Activated CD4-positive, alpha-beta T cell treated with anti-CD3 and anti-CD28 coated beads, Interleukin-2, amount 10 ng/mL, durations not matched to agents 24 days and 14 days (primary cell): ENCODE data around the gene TMEM176A. TPM values are rescaled to one million over a fixed set of nuclear protein-coding genes. Genes with fewer than 3 reads are reported as not detected.
"Not testable (repeated sequence)": the region's sequence is repeated elsewhere in the genome, so short reads cannot be mapped to it uniquely, and the experiment has no call there.

Experiments
- DNase-seq: peaks from one replicate; pipeline ENCODE4 v3.0.0; 2022
- H3K27ac Mint-ChIP-seq: one replicate; pipeline ENCODE4 v1.8.0; 2022; ENCODE audit warnings: mild to moderate bottlenecking, mixed read lengths
- H3K27me3 Mint-ChIP-seq: one replicate; pipeline ENCODE4 v1.8.0; 2022; ENCODE audit warnings: mixed read lengths
- H3K36me3 Mint-ChIP-seq: one replicate; pipeline ENCODE4 v1.8.0; 2022; ENCODE audit warnings: low read depth, mild to moderate bottlenecking, mixed read lengths
- H3K4me1 Mint-ChIP-seq: one replicate; pipeline ENCODE4 v1.8.0; 2021; ENCODE audit warnings: mixed read lengths
- H3K4me3 Mint-ChIP-seq: one replicate; pipeline ENCODE4 v1.8.0; 2022; ENCODE audit warnings: mild to moderate bottlenecking, moderate library complexity, mixed read lengths
- H3K9me3 Mint-ChIP-seq: one replicate; pipeline ENCODE4 v1.8.0; 2021; ENCODE audit warnings: mixed read lengths
- intact Hi-C: fragments of 100-400 bp; cut with micrococcal nuclease; formaldehyde crosslinking; loops from one replicate; pipeline ENCODE4 v1.15.1; 2023
- total RNA-seq: library from RNA; stranded (reverse); gene quantifications from 2 replicates; pipeline ENCODE4 v1.2.3, GENCODE V29; 2022

Gene TMEM176A
- total RNA-seq, 1 donor from 2014 or later: not detected

DNA sequence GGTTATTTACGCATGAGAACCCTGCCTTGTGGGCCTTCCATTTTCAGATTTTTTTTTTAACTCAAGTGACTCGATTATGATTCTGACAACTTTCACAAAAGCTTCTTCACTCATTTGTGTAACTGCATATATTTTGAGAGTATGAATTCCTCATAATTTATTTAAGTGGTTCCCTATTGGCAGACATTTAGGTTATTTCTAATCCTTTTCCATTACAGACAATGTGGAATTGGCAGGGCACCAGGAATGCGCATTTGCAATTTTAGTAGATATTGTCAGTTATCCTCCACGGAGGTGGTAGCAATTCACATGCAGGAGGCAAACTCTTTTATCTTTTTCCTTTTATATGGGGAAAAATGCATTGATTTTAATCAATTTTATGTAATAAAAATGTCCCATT, 2.9 kb upstream of the TMEM176A start:
- no peak overlapping the region for H3K27ac Mint-ChIP-seq
- H3K27me3 Mint-ChIP-seq: peaks cover 50% of the 10 kb centered on the region

DNA sequence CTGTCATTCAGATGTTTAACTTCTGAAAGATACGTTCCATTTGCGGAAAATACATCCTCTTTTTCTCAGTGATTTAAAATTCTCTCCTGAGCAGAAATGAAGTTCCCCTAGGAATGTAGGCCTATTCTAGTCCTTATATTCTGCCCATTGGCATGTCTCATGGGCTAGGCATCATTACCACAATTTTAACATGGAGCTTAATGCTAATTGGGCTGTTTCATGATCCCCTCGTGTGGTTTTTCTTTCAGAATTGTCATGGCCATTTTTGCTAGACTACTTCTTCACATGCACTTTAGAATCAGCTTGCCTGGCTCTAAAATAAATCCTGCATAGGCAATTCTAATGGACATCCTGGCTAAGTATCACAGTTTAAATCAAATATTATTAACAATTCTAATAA, 1.4 kb upstream of the TMEM176A start:
- intact Hi-C loops: no loop called here
- Mint-ChIP-seq H3K27me3 (peaks cover 57% of the 10 kb centered on the region), H3K9me3 (no peaks in the 10 kb centered on the region), H3K4me1 (no peaks in the 10 kb centered on the region), H3K27ac (no peak overlapping the region), H3K4me3 (no peak overlapping the region), H3K36me3 (no peaks in the 10 kb centered on the region)
- DNase-seq: no peak

More for the DNA sequence above, 2.9 kb upstream of the TMEM176A start:
- Mint-ChIP-seq H3K4me3 (no peak overlapping the region), H3K9me3 (no peaks in the 10 kb centered on the region), H3K36me3 (no peaks in the 10 kb centered on the region), H3K4me1 (no peaks in the 10 kb centered on the region)
- intact Hi-C loops: no loop called here
- no peak for DNase-seq

DNA sequence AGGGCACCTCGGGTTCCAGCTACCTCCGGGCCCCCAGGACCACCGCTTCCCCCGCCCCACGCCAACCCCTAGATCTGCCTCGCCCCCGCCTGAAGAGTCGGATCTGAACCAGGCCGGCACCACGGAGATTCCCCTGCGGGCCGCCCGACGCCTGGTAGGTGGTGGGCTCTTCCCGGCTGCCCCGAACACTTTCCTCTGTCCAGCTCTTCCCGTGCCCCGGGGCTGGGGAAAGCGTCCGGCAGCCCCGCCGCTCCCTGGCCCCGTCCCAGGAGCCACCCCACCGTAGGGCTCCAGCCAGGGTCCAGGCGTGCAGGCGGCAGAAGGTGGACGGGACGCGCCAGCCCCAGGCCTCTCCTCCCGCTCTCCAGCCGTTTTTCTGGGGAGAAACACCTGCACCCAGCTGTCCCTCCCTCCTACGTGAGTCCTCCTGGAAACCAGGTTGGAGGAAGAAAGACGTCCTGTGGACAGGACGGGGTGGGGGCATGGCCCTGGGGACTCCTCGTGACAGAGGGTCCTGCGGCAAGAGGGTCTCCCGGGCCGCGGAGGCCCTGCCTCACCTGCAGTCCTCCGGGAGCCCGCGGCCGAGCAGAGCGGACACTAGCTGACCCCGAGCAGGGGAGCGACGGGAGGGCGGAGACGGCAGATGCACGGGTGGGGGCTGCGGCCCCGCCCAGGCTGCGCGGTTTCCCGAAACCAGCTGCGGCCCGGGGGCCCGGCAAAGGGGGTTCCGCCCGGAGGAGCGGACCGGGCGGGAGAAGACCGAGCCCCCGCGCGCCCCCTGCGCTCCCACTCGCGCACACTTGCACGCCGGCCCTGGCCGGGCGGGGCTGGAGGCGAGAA, 608 bp upstream of the TMEM176A start, which contains the start of gene TMEM176B:
Gene TMEM176B (minus strand): TSS at position 624 of the 840 bp plus-strand sequence. CDS start 3,795 bp downstream, outside the sequence.
- Mint-ChIP-seq H3K36me3 (no peaks in the 10 kb centered on the region), H3K27me3 (peaks cover 59% of the 10 kb centered on the region), H3K9me3 (no peaks in the 10 kb centered on the region), H3K4me1 (no peaks in the 10 kb centered on the region), H3K4me3 (no peak within 1 kb of the TSS), H3K27ac (no peak within 1 kb of the TSS)
- no peak for DNase-seq
- intact Hi-C loops: no loop called here

DNA sequence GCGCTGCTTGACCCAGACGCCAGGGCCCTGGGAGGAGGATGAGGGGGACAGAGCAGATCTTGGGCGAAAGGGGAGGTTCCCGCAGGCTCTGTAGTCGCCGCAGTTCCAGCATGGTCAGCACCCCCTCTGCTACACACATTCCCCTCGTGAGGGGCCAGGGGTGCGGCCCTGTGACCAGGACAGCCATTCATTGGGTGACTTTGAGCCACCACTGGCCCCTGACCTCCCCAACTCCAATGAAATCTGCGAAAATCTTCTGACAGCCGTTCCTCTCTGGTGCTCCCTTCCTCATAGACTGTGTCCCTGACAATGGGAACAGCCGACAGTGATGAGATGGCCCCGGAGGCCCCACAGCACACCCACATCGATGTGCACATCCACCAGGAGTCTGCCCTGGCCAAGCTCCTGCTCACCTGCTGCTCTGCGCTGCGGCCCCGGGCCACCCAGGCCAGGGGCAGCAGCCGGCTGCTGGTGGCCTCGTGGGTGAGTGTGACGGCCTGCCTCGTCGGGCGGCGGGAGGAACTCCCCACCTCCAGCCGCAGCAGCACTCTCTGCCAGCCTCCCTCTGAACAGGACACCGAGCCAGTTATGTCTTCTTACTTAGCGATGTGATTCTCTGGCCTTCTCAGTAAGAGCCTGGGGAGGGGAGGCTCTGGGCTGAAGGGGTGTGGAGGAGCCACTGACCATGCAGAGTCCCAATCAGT, 825 bp downstream of the TMEM176A start:
- Mint-ChIP-seq H3K27ac (no peak overlapping the region), H3K4me1 (no peaks in the 10 kb centered on the region), H3K4me3 (no peak overlapping the region), H3K27me3 (peaks cover 56% of the 10 kb centered on the region), H3K36me3 (no peaks in the 10 kb centered on the region), H3K9me3 (peaks cover 4% of the 10 kb centered on the region)
- DNase-seq: no peak
- intact Hi-C loops: no loop called here

DNA sequence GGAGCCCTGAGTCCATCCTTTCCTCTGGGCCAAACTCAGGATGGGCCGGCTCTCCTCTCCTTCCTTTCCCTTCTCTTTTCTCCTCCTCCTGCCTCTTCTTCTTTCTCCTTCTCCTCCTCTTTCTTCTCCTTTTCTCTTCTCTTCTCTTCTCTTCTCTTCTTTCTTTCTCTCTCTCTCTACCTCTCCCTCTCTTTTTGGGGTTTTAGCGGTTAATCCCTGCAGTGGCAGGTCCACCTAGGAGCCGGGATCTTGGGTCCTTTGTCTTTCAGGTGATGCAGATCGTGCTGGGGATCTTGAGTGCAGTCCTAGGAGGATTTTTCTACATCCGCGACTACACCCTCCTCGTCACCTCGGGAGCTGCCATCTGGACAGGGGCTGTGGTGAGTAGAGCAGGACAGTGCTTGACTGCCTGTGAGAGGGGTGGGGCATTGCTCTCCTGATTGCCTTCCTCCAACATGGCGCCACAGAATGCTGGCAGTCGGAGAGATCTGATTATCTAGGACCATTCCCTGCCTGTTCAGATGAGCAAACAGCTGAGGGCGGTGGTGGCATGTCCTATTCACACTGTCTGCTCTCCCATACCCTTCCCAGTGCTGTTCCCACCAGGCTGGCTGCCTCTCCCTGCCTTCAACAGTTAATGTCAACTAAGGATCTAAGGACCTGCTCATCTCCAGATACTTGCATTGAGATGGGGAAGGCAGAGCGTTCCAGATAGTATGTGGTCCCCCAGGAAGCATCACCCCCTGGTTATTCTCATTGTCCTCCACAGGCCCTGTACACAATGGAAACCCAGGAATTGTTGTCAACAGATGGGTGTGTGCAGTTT, 1.6 kb downstream of the TMEM176A start:
- no peak overlapping the region for H3K27ac Mint-ChIP-seq
- H3K9me3 Mint-ChIP-seq: peaks cover 4% of the 10 kb centered on the region
- H3K4me1 Mint-ChIP-seq: no peaks in the 10 kb centered on the region
- DNase-seq: no peak
- intact Hi-C loops: no loop called here
- no peaks in the 10 kb centered on the region for H3K36me3 Mint-ChIP-seq
- peaks cover 53% of the 10 kb centered on the region for H3K27me3 Mint-ChIP-seq
- H3K4me3 Mint-ChIP-seq: no peak overlapping the region

DNA sequence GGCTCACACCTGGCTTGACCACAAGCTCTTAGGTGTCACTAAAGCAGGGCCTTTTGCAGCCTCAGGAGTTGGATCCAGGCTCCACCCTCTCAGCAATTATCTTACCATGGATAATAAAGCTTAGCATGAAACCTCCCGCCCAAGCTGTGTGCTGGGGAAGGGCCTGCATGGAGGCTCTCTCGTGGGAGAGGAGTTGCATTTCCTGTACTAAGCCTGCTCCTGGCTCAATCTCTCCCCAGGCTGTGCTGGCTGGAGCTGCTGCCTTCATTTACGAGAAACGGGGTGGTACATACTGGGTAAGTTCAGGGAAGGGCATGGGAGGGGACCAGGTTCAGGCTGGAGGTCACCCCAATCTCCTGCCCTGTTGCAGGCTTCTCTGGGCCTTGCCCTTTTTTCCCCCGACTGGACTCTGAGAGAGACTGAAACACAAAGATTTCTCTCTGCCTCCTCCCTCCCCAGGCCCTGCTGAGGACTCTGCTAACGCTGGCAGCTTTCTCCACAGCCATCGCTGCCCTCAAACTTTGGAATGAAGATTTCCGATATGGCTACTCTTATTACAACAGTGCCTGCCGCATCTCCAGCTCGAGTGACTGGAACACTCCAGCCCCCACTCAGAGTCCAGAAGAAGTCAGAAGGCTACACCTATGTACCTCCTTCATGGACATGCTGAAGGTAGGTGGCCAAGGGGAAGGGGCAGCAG, 2.7 kb downstream of the TMEM176A start:
- H3K4me3 Mint-ChIP-seq: no peak overlapping the region
- no peaks in the 10 kb centered on the region for H3K36me3 Mint-ChIP-seq
- H3K4me1 Mint-ChIP-seq: no peaks in the 10 kb centered on the region
- peaks cover 48% of the 10 kb centered on the region for H3K27me3 Mint-ChIP-seq
- H3K27ac Mint-ChIP-seq: no peak overlapping the region
- intact Hi-C loops: no loop called here
- H3K9me3 Mint-ChIP-seq: peaks cover 4% of the 10 kb centered on the region
- DNase-seq: no peak

DNA sequence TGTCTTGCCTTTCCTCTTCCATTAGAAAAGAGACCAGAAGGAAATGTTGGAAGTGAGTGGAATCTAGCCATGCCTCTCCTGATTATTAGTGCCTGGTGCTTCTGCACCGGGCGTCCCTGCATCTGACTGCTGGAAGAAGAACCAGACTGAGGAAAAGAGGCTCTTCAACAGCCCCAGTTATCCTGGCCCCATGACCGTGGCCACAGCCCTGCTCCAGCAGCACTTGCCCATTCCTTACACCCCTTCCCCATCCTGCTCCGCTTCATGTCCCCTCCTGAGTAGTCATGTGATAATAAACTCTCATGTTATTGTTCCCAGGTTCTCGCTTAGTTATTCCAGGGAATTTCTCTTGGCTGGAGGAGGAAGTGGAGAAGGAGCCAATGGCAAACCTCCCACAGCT, 4.2 kb downstream of the TMEM176A start:
- intact Hi-C loops: no loop called here
- Mint-ChIP-seq H3K9me3 (peaks cover 4% of the 10 kb centered on the region), H3K36me3 (no peaks in the 10 kb centered on the region), H3K27me3 (peaks cover 39% of the 10 kb centered on the region), H3K4me3 (no peak overlapping the region), H3K4me1 (no peaks in the 10 kb centered on the region), H3K27ac (no peak overlapping the region)
- DNase-seq: no peak

DNA sequence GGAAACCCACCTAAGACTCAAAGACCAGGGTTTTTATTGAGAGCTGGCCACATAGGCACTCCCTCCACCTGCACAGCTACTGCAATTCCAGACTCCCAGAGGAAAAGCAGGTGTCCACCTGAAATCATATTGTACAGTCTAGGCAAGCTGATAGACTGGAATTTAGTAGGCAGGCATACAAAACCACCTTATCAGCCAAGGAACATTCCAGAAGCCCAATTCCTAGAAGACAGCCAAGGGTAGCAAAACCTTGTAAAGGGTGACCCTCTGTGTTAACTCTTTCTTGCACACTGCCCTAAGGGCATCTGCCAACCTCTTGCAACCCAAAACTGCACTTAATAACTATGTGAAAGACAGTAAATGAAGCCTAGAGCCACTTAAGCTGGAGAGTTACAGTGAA, 5.3 kb downstream of the TMEM176A start:
- intact Hi-C loops: no loop called here
- peaks cover 4% of the 10 kb centered on the region for H3K9me3 Mint-ChIP-seq
- H3K4me3 Mint-ChIP-seq: no peak overlapping the region
- DNase-seq: no peak
- no peak overlapping the region for H3K27ac Mint-ChIP-seq
- peaks cover 44% of the 10 kb centered on the region for H3K27me3 Mint-ChIP-seq
- H3K4me1 Mint-ChIP-seq: no peaks in the 10 kb centered on the region
- no peaks in the 10 kb centered on the region for H3K36me3 Mint-ChIP-seq

DNA sequence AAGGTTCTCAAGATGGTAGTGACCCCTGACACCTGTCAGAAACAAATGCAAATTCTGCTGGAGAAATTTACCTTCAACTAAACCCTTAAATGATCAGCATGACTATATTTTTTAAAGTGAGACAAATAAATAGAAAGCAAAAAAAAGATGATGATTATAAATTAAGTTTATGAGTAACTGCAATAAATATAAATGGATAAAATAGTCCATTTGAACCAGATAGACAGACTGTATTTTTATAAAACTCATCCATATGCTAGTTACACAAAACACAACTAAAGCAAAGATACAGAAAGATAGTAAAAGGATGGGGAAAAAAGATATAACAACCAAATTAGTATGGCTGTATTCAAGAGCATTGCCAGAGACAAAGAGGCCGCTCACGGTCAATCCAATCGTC, 5.9 kb downstream of the TMEM176A start:
- no peak overlapping the region for H3K27ac Mint-ChIP-seq
- peaks cover 42% of the 10 kb centered on the region for H3K27me3 Mint-ChIP-seq
- intact Hi-C loops: no loop called here
- H3K4me1 Mint-ChIP-seq: no peaks in the 10 kb centered on the region
- DNase-seq: no peak
- no peak overlapping the region for H3K4me3 Mint-ChIP-seq
- H3K36me3 Mint-ChIP-seq: no peaks in the 10 kb centered on the region
- H3K9me3 Mint-ChIP-seq: peaks cover 4% of the 10 kb centered on the region

DNA sequence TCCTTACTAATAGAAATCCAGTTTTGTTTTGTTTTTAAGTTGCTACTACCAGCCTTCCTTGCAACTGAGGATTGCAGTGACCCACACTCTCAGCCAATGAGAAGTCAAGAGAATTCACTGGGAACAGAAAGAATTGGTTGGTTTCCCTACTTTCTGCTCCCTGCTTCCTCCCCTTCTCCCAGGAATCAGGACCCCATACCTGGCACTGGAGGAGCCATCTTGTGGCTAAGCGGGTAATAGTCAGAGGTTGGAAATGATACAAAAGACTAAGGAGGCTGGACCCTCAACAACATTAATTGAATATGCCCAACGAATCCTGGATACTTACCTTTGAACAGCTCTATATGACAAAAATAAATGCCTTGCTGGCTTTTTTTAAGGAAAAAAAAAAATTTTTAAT, 6.3 kb downstream of the TMEM176A start:
- no peak overlapping the region for H3K4me3 Mint-ChIP-seq
- no peaks in the 10 kb centered on the region for H3K4me1 Mint-ChIP-seq
- no peaks in the 10 kb centered on the region for H3K36me3 Mint-ChIP-seq
- H3K27me3 Mint-ChIP-seq: peaks cover 42% of the 10 kb centered on the region
- peaks cover 4% of the 10 kb centered on the region for H3K9me3 Mint-ChIP-seq
- no peak overlapping the region for H3K27ac Mint-ChIP-seq
- DNase-seq: no peak
- intact Hi-C loops: no loop called here

DNA sequence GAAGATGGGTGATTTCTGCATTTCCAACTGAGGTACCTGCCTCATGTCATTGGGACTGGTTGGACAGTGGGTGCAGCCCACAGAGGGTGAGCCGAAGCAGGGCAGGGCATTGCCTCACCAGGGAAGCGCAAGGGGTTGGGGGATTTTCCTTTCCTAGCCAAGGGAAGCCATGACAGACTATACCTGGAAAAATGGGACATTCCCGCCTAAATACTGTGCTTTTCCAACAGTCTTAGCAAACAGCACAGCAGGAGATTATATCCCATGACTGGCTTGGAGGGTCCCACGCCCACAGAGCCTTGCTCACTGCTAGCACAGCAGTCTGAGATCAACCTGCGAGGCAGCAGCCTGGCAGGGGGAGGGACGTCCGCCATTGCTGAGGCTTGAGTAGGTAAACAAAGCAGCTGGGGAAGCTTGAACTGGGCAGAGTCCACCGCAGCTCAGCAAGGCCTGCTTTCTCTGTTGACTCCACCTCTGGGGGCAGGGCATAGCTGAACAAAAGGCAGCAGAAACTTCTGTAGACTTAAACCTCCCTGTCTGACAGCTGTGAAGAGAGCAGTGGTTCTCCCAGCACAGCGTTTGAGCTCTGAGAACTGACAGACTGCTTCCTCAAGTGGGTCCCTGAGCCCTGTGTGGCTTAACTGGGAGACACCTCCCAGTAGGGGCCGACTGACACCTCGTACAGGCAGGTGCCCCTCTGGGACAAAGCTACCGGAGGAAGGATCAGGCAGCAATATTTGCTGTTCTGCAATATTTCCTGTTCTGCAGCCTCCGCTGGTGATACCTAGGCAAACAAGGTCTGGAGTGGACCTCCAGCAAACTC, 7.3 kb downstream of the TMEM176A start:
- H3K4me1 Mint-ChIP-seq, H3K9me3 Mint-ChIP-seq, intact Hi-C loops, H3K27ac Mint-ChIP-seq, DNase-seq, H3K36me3 Mint-ChIP-seq, H3K4me3 Mint-ChIP-seq: not testable (repeated sequence)
- H3K27me3 Mint-ChIP-seq: peaks cover 36% of the 10 kb centered on the region

DNA sequence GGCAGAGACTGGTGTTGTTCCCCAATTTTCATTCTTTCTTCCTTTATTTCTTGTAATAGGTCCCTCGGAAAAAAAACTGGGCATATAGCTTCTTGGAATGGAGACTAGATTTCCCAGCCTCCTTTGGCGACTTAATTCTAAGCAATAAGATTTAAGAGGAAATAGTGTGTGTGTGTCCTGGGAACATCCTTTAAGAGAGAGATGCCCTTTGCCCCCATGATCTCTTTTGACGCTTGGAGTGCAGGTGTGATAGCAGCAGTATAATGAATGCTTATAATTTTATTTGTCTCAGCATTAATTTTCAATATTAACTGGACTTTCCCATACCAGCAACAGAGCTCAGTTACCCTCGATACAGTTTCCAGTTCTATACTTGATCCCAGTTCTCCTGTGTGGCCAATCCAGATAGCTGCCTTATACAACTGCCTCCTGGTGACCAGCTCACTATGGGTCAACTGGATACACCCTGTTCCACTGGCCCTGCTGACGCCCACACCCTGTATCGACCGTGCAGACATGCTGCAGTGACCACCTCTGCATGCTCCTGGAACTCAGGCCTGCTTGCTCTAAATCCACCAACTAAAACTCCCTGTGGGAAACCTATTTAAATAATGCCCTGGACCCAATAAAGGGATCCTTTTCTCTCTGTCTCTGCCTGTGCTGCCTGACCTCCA, 13.9 kb downstream of the TMEM176A start:
- no peak overlapping the region for H3K4me3 Mint-ChIP-seq
- intact Hi-C loops: no loop called here
- H3K4me1 Mint-ChIP-seq: no peaks in the 10 kb centered on the region
- H3K27me3 Mint-ChIP-seq: peaks cover 51% of the 10 kb centered on the region
- H3K36me3 Mint-ChIP-seq: no peaks in the 10 kb centered on the region
- no peak for DNase-seq
- H3K9me3 Mint-ChIP-seq: peaks cover 24% of the 10 kb centered on the region
- no peak overlapping the region for H3K27ac Mint-ChIP-seq
